CD4-positive, alpha-beta T cell (primary cell): ENCODE data around the gene MPPED1. TPM values are rescaled to one million over a fixed set of nuclear protein-coding genes. Genes with fewer than 3 reads are reported as not detected.

Experiments used
- ATAC-seq: fragments of 200-7000 bp; cut with Tn5 transposase; one replicate; pipeline ENCODE4 v1.10.0; 2022; ENCODE audit warnings: mild to moderate bottlenecking; ENCODE audit not compliant: poor library complexity
- CTCF ChIA-PET: fragments of 350-600 bp; sonication (Branson Sonifier 250); formaldehyde crosslinking; loops from one replicate; lab custom pipeline; 2021; ENCODE audit warnings: antibody characterized with exemption, inconsistent platforms; lab: Charles Lee
- POLR2A ChIA-PET: fragments of 350-600 bp; sonication (Branson Sonifier 250); formaldehyde crosslinking; loops from one replicate; lab custom pipeline; 2021; ENCODE audit warnings: antibody characterized with exemption, inconsistent platforms; lab: Charles Lee
- DNase-seq, 14 experiments: peaks; one replicate each; pipeline ENCODE4 v3.0.0-alpha.2; 2013 to 2020; ENCODE audit warnings: mixed read lengths in 2 of 14
- H3K27ac ChIP-seq, 2 donors: one replicate each; pipeline versions ENCODE4 v1.5.1 to v1.7.0; 2013; ENCODE audit warnings: low read length in 2 of 2, low read depth in 1 of 2, mild to moderate bottlenecking in 1 of 2
- H3K27me3 ChIP-seq, 2 experiments: 1 replicate in 1 of 2; 2 replicates in 1 of 2; pipeline versions ENCODE4 v1.6.1 to v1.7.0; 2013; ENCODE audit warnings: low read length in 2 of 2, control low read depth in 1 of 2, mild to moderate bottlenecking in 1 of 2, moderate library complexity in 1 of 2; ENCODE audit not compliant: insufficient read depth in 2 of 2, control insufficient read depth in 1 of 2
- H3K36me3 ChIP-seq: one replicate; pipeline ENCODE4 v1.6.1; 2013; ENCODE audit warnings: low read length, control low read depth; ENCODE audit not compliant: insufficient read depth
- H3K4me1 ChIP-seq: one replicate; pipeline ENCODE4 v1.6.1; 2013; ENCODE audit warnings: low read length, control low read depth; ENCODE audit not compliant: insufficient read depth
- H3K4me3 ChIP-seq: one replicate; pipeline ENCODE4 v1.5.1; 2013; ENCODE audit warnings: mild to moderate bottlenecking, low read length, moderate library complexity
- H3K9me3 ChIP-seq, 2 experiments: 1 replicate in 1 of 2; 2 replicates in 1 of 2; pipeline versions ENCODE4 v1.6.1 to v1.7.0; 2013; ENCODE audit warnings: low read length in 2 of 2, mild to moderate bottlenecking in 2 of 2, control low read depth in 1 of 2, moderate library complexity in 1 of 2; ENCODE audit not compliant: control insufficient read depth in 1 of 2, insufficient read depth in 1 of 2
- H3K27ac Mint-ChIP-seq: one replicate; pipeline ENCODE4 v1.8.0; 2020; ENCODE audit warnings: mixed read lengths
- H3K27me3 Mint-ChIP-seq: one replicate; pipeline ENCODE4 v1.8.0; 2021; ENCODE audit warnings: mixed read lengths
- H3K36me3 Mint-ChIP-seq: one replicate; pipeline ENCODE4 v1.8.0; 2021; ENCODE audit warnings: low read depth, mixed read lengths
- H3K4me1 Mint-ChIP-seq: one replicate; pipeline ENCODE4 v1.8.0; 2021; ENCODE audit warnings: low read depth, mixed read lengths
- H3K4me3 Mint-ChIP-seq: one replicate; pipeline ENCODE4 v1.8.0; 2020; ENCODE audit warnings: mild to moderate bottlenecking, mixed read lengths
- H3K9me3 Mint-ChIP-seq: one replicate; pipeline ENCODE4 v1.8.0; 2020; ENCODE audit warnings: mixed read lengths
- CTCF ChIP-seq: fragments of 200-600 bp; IDR thresholded peaks from one replicate; pipeline ENCODE4 v1.8.0; 2022; ENCODE audit warnings: antibody characterized with exemption, mild to moderate bottlenecking
- intact Hi-C, 2 experiments: fragments of 100-400 bp; cut with DNase I in 1 of 2; cut with micrococcal nuclease in 1 of 2; formaldehyde crosslinking; loops; one replicate each; pipeline versions ENCODE4 v1.15.1 to v1.9.0; 2023 to 2025; cut with DNase I, micrococcal nuclease
- total RNA-seq, 174 experiments: library from RNA in 2 of 174; stranded (reverse) in 2 of 174; gene quantifications; one replicate each; pipeline ENCODE4 v1.2.3 and lab custom pipeline; 2021 to 2026

The MPPED1 gene
- total RNA-seq, 2 experiments from 2014 or later, result not detected

GRCh38 chr22:43467216-43467940, 55.6 kb downstream of the MPPED1 start:
- Histone ChIP-seq H3K27ac (no peak overlapping the region), H3K4me1 (no peaks in the 10 kb centered on the region), H3K36me3 (no peaks in the 10 kb centered on the region), H3K4me3 (no peak overlapping the region), H3K27me3 (peaks cover 16 to 29% of the 10 kb centered on the region in 2 experiments), H3K9me3 (peaks cover 0 to 19% of the 10 kb centered on the region in 2 experiments)
- ChIA-PET CTCF (no interaction called here), POLR2A (no interaction called here)
- Mint-ChIP-seq H3K9me3 (peaks cover 7% of the 10 kb centered on the region), H3K27me3 (peaks cover 49% of the 10 kb centered on the region), H3K36me3 (no peaks in the 10 kb centered on the region), H3K27ac (no peak overlapping the region), H3K4me3 (no peak overlapping the region), H3K4me1 (no peaks in the 10 kb centered on the region)
- TF ChIP-seq CTCF, result no peak
- DNase-seq (no peak), ATAC-seq (no peak)
- intact Hi-C loops, result no loop called here

- Mint-ChIP-seq H3K27me3 (peaks cover 50% of the 10 kb centered on the region), H3K9me3 (no peaks in the 10 kb centered on the region), H3K4me3 (no peak overlapping the region), H3K36me3 (no peaks in the 10 kb centered on the region), H3K4me1 (no peaks in the 10 kb centered on the region), H3K27ac (no peak overlapping the region)
- POLR2A ChIA-PET, result no interaction called here
- Histone ChIP-seq H3K36me3 (no peaks in the 10 kb centered on the region), H3K4me1 (no peaks in the 10 kb centered on the region), H3K27ac (no peak overlapping the region), H3K4me3 (no peak overlapping the region), H3K9me3 (peaks cover 0 to 26% of the 10 kb centered on the region in 2 experiments), H3K27me3 (peaks cover 16 to 25% of the 10 kb centered on the region in 2 experiments)
- DNase-seq (no peak), ATAC-seq (no peak)
- no peak for TF ChIP-seq CTCF
- intact Hi-C loops, result no loop called here
- CTCF ChIA-PET, result no interaction called here
Measured at GRCh38 chr22:43470253-43470652, 58.4 kb downstream of the MPPED1 start.

- Histone ChIP-seq H3K4me3 (no peak overlapping the region), H3K27ac (no peak overlapping the region), H3K9me3 (peaks cover 0 to 23% of the 10 kb centered on the region in 2 experiments), H3K4me1 (no peaks in the 10 kb centered on the region), H3K27me3 (peaks cover 16 to 22% of the 10 kb centered on the region in 2 experiments), H3K36me3 (no peaks in the 10 kb centered on the region)
- Mint-ChIP-seq H3K4me3 (no peak overlapping the region), H3K9me3 (no peaks in the 10 kb centered on the region), H3K27me3 (peaks cover 47% of the 10 kb centered on the region), H3K4me1 (no peaks in the 10 kb centered on the region), H3K27ac (no peak overlapping the region), H3K36me3 (no peaks in the 10 kb centered on the region)
- ChIA-PET CTCF (no interaction called here), POLR2A (no interaction called here)
- no peak for TF ChIP-seq CTCF
- DNase-seq (no peak), ATAC-seq (no peak)
- intact Hi-C loops, result no loop called here
Measured at GRCh38 chr22:43470941-43471585, 59.2 kb downstream of the MPPED1 start.
